Transverse colon (tissue), 4 donors: ENCODE data around the gene YWHAH. TPM values are rescaled to one million over a fixed set of nuclear protein-coding genes. Genes with fewer than 3 reads are reported as not detected.

Experiments used
- DNase-seq: peaks from one replicate; pipeline ENCODE4 v3.0.0-alpha.2; 2019
- H3K27ac ChIP-seq, 4 donors: fragments of 200-600 bp; sonication (generic); 2 replicates each; pipeline ENCODE4 v1.5.1; 2016 to 2018; ENCODE audit warnings: inconsistent platforms in 4 of 4
- H3K27me3 ChIP-seq: fragments of 200-600 bp; sonication (generic); 2 replicates; pipeline ENCODE4 v1.5.1; 2017; ENCODE audit warnings: inconsistent platforms
- H3K36me3 ChIP-seq, 4 donors: fragments of 200-600 bp; sonication (generic); 2 replicates each; pipeline ENCODE4 v1.5.1; 2017 to 2019; ENCODE audit warnings: inconsistent platforms in 4 of 4
- H3K4me1 ChIP-seq, 4 donors: fragments of 200-600 bp; sonication (generic); 2 replicates each; pipeline ENCODE4 v1.5.1; 2017 to 2020; ENCODE audit warnings: inconsistent platforms in 4 of 4
- H3K4me3 ChIP-seq, 4 donors: fragments of 200-600 bp; sonication (generic); 1 replicate in 1 of 4; 2 replicates in 3 of 4; pipeline versions ENCODE4 v1.5.1 to v1.6.1; 2017 to 2019; ENCODE audit warnings: inconsistent platforms in 4 of 4
- H3K9me3 ChIP-seq, 2 donors: fragments of 200-600 bp; sonication (generic); 2 replicates each; pipeline ENCODE4 v1.5.1; 2017 to 2019; ENCODE audit warnings: inconsistent platforms in 2 of 2
- CTCF ChIP-seq, 5 experiments: fragments of 200-600 bp in 3 of 5; fragments of 450-650 bp in 2 of 5; sonication (generic) in 3 of 5; IDR thresholded peaks; 1 replicate in 2 of 5; 2 replicates in 3 of 5; pipeline ENCODE4 v1.5.1; 2016 to 2017; ENCODE audit warnings: antibody characterized with exemption in 5 of 5, inconsistent platforms in 3 of 5, mild to moderate bottlenecking in 2 of 5, moderate library complexity in 1 of 5
- EP300 ChIP-seq: sonication (generic); formaldehyde crosslinking; IDR thresholded peaks from one replicate; pipeline ENCODE4 v1.6.1; 2017; ENCODE audit warnings: antibody characterized with exemption, low read depth
- POLR2A ChIP-seq: fragments of 450-650 bp; IDR thresholded peaks from one replicate; pipeline ENCODE4 v1.6.1; 2016; ENCODE audit warnings: antibody characterized with exemption, mild to moderate bottlenecking, moderate library complexity
- POLR2AphosphoS5 ChIP-seq, 3 donors: sonication (generic); formaldehyde crosslinking; IDR thresholded peaks; one replicate each; pipeline ENCODE4 v1.6.1; 2016; ENCODE audit warnings: antibody characterized with exemption in 3 of 3
- WGBS, 2 donors: methylation state at CpG; one replicate each; pipeline ENCODE4 v1.1.5; 2018; ENCODE audit warnings: low coverage in 1 of 2; 5-methylcytosine and 5-hydroxymethylcytosine counted together
- in situ Hi-C, 4 donors: fragments of 200-750 bp; cut with MboI; loops; one replicate each; pipeline versions ENCODE4 v1.15.0 to v1.15.1; 2017; ENCODE audit warnings: low sequenced_read_pairs in 3 of 4, low pct_ligation_motif_present in 1 of 4, low pct_unique_long_range_greater_than_20kb in 1 of 4
- intact Hi-C: fragments of 100-400 bp; cut with DNase I; formaldehyde crosslinking; loops from one replicate; pipeline ENCODE4 v1.15.1; 2023; ENCODE audit warnings: low total_unique reads
- total RNA-seq, 4 donors: library from RNA; depleted of rRNA; stranded (reverse); fragments of >200 nt; gene quantifications; one replicate each; pipeline ENCODE4 v1.1.0, GENCODE V29; 2016

YWHAH gene
- total RNA-seq, 4 donors from 2014 or later: 83.7 to 155 (median 109) TPM

DNA sequence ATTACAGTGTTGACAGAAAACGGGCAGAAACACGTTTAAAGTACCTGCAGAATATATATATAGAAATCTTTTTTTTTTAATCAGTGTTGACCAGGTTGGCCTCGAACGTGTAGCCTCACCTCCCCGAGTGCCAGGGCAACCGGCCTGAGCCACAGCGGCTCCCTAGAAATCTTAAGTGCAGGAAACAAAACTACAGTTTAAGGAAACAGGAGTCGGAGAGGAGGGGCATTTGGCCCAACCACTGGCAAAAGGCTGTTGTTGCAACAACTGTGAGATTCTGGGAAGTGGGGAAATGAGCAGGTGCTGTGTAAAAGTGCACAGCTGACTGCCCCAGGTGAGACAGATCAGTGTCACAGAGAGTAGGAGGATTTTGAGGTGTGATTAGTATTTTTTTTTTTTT lies 3.7 kb downstream of the YWHAH start:
- 67 to 72% methylated on average over 8 of the region's 8 CpGs for WGBS, 2 donors
- Histone ChIP-seq H3K27ac (no peak overlapping the region), H3K9me3 (no peaks in the 10 kb centered on the region), H3K36me3 (peaks cover 0 to 9% (median 0%) of the 10 kb centered on the region in 4 donors), H3K4me1 (peaks cover 32 to 62% (median 49%) of the 10 kb centered on the region in 4 donors), H3K27me3 (no peaks in the 10 kb centered on the region), H3K4me3 (no peak overlapping the region)
- in situ Hi-C loops (loop anchor here in 1 of 4 donors (25.0 kb wide), 1 partner anchor 286 kb away; the partner anchor contains the start of gene PISD), intact Hi-C loops (no loop called here)
- no peak for DNase-seq
- TF ChIP-seq EP300: no peak

DNA sequence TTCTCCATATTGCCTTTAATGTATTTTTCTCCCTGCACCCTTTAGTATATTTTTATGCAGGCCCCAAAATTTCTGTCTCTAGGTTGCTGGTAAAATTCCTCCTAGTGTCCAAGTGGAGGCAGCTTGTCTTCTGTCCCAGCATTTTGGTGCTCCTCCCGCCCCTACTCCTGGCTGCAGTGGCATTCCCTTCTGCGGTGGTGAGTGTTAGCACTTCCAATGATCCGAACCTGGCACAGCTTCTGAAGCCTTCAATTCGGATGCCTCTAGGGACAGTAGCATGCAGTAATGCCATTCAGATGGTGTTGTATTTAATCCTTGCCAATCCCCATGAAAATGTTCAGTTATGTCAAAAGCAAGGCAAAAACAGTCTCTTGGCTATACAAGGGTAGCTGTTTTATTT lies 5.9 kb downstream of the YWHAH start:
- 33 to 71% methylated on average over 3 to 4 of the region's 4 CpGs for WGBS, 2 donors
- Histone ChIP-seq H3K27ac (peak overlapping the region in 3 of 4 donors; percentile 40 to 60 (median 60)), H3K36me3 (peaks cover 0 to 9% (median 0%) of the 10 kb centered on the region in 4 donors), H3K4me3 (no peak overlapping the region), H3K4me1 (peaks cover 42 to 81% (median 53%) of the 10 kb centered on the region in 4 donors), H3K9me3 (no peaks in the 10 kb centered on the region), H3K27me3 (no peaks in the 10 kb centered on the region)
- TF ChIP-seq EP300: no peak
- no peak for TF ChIP-seq POLR2AphosphoS5 (IDR thresholded peaks at IDR 0.05)
- no peak for TF ChIP-seq CTCF (IDR thresholded peaks at IDR 0.05)
- no peak for TF ChIP-seq POLR2A
- DNase-seq: no peak
- in situ Hi-C loops (loop anchor here in 3 of 4 donors (25.0 kb wide), 2 partner anchors 288 to 512 kb away; partner anchors contain the start of genes PISD (in 2 of the 3), BPIFC (in 1 of the 3) and FBXO7 (in 1 of the 3)), intact Hi-C loops (no loop called here)

DNA sequence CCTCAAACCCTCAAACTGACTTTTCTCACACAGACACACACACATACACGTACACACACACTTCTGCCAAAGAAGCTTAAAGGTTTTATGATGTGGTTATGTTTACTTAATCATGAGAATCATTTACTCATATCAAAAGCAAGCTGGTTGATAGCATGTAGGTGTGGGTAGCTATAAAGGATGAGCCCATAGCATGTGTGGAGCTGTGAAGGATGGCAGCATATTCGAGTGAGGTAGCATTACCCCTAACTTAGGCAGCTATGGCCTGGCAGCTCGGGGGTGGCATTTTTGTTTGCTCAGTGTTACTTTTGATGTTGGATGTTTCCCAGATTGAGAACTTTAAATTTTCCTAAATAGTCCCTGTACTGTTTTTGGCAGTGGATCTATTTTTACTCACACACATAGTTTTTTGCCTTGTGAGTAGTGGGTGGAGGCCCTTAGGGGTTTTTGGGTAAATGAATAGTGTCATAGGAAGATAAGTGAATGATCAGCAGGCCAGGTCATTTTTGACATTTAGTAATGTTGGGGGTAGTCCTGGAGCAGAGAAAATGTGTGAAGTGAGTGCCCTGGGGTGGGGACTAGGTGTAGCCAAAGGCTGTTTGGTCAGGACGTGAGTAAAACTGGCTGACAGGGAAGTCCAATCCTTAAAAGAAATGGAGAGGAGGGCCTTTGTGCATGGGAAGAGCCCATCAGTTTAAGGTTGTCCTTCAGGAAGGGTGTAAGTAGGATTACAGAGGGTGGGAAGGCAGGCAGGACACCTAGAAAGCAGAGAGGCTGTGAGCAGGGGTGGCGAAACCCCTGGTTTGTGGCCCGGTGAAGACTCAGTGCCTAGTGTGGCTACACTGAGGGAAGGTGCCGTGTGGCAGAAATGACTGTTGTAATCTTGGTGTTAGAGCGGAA lies 7.1 kb downstream of the YWHAH start:
- Histone ChIP-seq H3K36me3 (peaks cover 0 to 14% (median 1%) of the 10 kb centered on the region in 4 donors), H3K9me3 (no peaks in the 10 kb centered on the region), H3K4me1 (peaks cover 34 to 71% (median 44%) of the 10 kb centered on the region in 4 donors), H3K27me3 (no peaks in the 10 kb centered on the region), H3K4me3 (no peak overlapping the region), H3K27ac (peak overlapping the region; percentile 40 to 64 (median 60))
- no peak for TF ChIP-seq EP300
- TF ChIP-seq CTCF (IDR thresholded peaks at IDR 0.05): no peak
- TF ChIP-seq POLR2AphosphoS5 (IDR thresholded peaks at IDR 0.05): no peak
- TF ChIP-seq POLR2A: no peak
- intact Hi-C loops (no loop called here), in situ Hi-C loops (loop anchor here in 3 of 4 donors (25.0 kb wide), 2 partner anchors 289 to 511 kb away; partner anchors contain the start of genes PISD (in 2 of the 3), BPIFC (in 1 of the 3) and FBXO7 (in 1 of the 3))
- DNase-seq: no peak
- WGBS, 2 donors: 60 to 68% methylated on average over 7 to 8 of the region's 8 CpGs

DNA sequence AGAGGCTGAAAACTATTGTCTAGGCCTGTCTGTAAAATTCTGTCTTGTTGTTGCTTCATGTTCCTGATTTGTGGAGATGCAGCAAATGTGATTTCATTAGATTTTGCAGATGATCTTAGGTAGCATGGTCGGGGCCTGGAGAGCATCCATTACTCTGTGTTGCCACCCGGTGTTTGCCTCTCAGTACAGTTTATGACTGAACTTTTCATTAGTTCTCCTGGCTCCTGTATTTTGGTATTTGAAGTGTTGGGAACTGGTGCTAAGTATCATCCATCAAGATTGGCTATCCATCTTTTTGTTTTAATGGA lies 7.7 kb downstream of the YWHAH start:
- WGBS, 2 donors: 76% methylated on average over 2 of the region's 2 CpGs; no CpG with 5 or more reads in 1 of the 2 donors

GRCh38 chr22:31952472-31952871 lies 8.1 kb downstream of the YWHAH start:
- intact Hi-C loops (no loop called here), in situ Hi-C loops (loop anchor here in 3 of 4 donors (25.0 kb wide), 2 partner anchors 290 to 510 kb away; partner anchors contain the start of genes PISD (in 2 of the 3), BPIFC (in 1 of the 3) and FBXO7 (in 1 of the 3))
- peak in 2 of 3 donors; percentile 8 to 23 for TF ChIP-seq POLR2AphosphoS5 (IDR thresholded peaks at IDR 0.05)
- TF ChIP-seq CTCF (IDR thresholded peaks at IDR 0.05): no peak
- no peak overlapping the region for H3K4me3 ChIP-seq
- WGBS, 2 donors: 50 to 52% methylated on average over 2 of the region's 2 CpGs
- H3K4me1 ChIP-seq: peaks cover 29 to 60% (median 39%) of the 10 kb centered on the region in 4 donors
- DNase-seq: no peak
- no peaks in the 10 kb centered on the region for H3K27me3 ChIP-seq
- no peaks in the 10 kb centered on the region for H3K9me3 ChIP-seq
- peaks cover 0 to 23% (median 9%) of the 10 kb centered on the region in 4 donors for H3K36me3 ChIP-seq
- H3K27ac ChIP-seq: peak overlapping the region; percentile 40 to 64 (median 60)

More for the DNA sequence above, 7.7 kb downstream of the YWHAH start:
- in situ Hi-C loops (loop anchor here in 3 of 4 donors (25.0 kb wide), 2 partner anchors 290 to 510 kb away; partner anchors contain the start of genes PISD (in 2 of the 3), BPIFC (in 1 of the 3) and FBXO7 (in 1 of the 3)), intact Hi-C loops (no loop called here)
- TF ChIP-seq POLR2AphosphoS5 (IDR thresholded peaks at IDR 0.05) (no peak), POLR2A (no peak)
- H3K27me3 ChIP-seq: no peaks in the 10 kb centered on the region
- peaks cover 32 to 65% (median 41%) of the 10 kb centered on the region in 4 donors for H3K4me1 ChIP-seq
- no peak overlapping the region for H3K4me3 ChIP-seq
- peaks cover 0 to 19% (median 7%) of the 10 kb centered on the region in 4 donors for H3K36me3 ChIP-seq
- H3K9me3 ChIP-seq: no peaks in the 10 kb centered on the region
- peak overlapping the region; percentile 40 to 64 (median 60) for H3K27ac ChIP-seq
- no peak for DNase-seq
